D721Med (cell line): ENCODE results near the gene MCUR1.
"Not testable (repeated sequence)": the region's sequence is repeated elsewhere in the genome, so short reads cannot be mapped to it uniquely, and the experiment has no call there.

Experiments used
- DNase-seq: peaks from one replicate; pipeline ENCODE4 v3.0.0; 2011; ENCODE audit warnings: low spot score; ENCODE audit not compliant: insufficient read length
- FAIRE-seq: peaks from 2 replicates; lab custom pipeline; 2011; peaks lifted over from hg19 to GRCh38; lab: Jason Lieb, UNC
- TF ChIP-seq, protein P1 (sequence below): IDR thresholded peaks from 2 replicates; pipeline ENCODE4 v1.5.1; 2012; ENCODE audit warnings: mild to moderate bottlenecking, control low read depth; ENCODE audit not compliant: insufficient read depth; ENCODE audit errors: missing control alignments

The MCUR1 gene, protein sequence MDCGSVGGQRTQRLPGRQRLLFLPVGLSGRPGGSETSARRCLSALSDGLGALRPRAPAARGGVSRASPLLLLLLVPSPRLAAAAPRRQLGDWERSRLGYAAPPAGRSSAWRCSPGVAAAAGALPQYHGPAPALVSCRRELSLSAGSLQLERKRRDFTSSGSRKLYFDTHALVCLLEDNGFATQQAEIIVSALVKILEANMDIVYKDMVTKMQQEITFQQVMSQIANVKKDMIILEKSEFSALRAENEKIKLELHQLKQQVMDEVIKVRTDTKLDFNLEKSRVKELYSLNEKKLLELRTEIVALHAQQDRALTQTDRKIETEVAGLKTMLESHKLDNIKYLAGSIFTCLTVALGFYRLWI

DNA sequence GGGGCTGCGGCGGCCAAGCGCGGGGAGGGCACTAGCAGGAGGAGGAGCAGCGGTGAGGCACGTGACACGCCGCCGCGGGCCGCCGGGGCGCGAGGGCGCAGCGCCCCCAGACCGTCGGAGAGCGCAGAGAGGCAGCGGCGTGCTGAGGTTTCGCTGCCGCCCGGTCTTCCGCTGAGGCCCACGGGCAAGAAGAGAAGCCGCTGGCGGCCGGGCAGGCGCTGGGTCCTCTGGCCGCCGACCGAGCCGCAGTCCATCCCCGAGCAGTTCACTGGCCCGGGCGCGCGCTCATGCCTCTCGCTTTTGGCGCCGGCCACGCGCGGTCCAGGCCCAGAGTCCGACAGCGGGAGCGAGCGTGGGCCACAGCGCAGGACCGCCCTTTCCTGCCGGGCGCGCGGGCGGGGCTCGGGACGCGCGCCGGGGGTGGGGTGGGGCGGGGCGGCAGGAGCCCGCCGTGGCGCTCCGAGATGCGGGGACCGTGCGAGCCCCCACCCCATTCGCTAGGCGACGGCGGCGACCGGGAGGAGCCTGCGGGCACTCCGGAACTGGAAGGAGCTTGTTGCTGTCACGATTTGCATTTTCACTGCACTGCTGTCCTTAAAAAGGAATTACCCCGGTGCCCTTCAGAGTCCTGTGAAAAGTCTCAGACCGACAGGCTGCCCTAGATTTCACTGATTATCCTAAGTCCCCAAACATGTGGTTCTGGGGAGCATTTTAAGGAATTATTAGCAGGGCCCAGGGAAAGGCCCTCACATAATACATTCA lies at the start of gene MCUR1:
MCUR1 (minus strand) TSS at position 382 of the 762 bp plus-strand sequence; CDS start at position 254, 128 bp downstream.
- TF ChIP-seq, protein P1, sequence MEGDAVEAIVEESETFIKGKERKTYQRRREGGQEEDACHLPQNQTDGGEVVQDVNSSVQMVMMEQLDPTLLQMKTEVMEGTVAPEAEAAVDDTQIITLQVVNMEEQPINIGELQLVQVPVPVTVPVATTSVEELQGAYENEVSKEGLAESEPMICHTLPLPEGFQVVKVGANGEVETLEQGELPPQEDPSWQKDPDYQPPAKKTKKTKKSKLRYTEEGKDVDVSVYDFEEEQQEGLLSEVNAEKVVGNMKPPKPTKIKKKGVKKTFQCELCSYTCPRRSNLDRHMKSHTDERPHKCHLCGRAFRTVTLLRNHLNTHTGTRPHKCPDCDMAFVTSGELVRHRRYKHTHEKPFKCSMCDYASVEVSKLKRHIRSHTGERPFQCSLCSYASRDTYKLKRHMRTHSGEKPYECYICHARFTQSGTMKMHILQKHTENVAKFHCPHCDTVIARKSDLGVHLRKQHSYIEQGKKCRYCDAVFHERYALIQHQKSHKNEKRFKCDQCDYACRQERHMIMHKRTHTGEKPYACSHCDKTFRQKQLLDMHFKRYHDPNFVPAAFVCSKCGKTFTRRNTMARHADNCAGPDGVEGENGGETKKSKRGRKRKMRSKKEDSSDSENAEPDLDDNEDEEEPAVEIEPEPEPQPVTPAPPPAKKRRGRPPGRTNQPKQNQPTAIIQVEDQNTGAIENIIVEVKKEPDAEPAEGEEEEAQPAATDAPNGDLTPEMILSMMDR, result peak; percentile 18
- FAIRE-seq, result no peak
- peak; percentile 66 for DNase-seq

DNA sequence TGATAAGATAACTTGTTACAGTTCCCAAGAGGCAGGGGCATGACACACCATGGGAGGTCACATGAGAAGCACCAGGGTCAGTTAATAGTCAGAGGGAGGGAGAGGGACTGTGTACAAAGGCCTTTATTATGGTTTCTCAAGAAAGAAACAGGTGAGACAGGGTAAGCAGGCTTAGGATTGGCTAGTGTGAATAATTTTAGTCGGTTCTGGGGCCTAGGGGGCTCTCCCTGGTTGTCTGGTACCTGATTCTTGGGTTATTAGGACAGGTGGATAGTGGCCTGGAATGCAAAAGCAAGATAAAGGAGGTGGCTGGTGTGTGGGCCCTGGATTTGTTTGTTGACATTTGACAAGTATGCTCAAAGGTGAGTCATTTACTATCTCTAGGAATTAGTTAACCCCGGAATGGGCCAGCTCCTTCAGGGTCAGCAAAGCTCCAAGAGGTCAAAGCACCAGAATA lies 49.4 kb upstream of the MCUR1 start:
- no peak for DNase-seq
- TF ChIP-seq, protein P1, result no peak
- FAIRE-seq, result no peak

DNA sequence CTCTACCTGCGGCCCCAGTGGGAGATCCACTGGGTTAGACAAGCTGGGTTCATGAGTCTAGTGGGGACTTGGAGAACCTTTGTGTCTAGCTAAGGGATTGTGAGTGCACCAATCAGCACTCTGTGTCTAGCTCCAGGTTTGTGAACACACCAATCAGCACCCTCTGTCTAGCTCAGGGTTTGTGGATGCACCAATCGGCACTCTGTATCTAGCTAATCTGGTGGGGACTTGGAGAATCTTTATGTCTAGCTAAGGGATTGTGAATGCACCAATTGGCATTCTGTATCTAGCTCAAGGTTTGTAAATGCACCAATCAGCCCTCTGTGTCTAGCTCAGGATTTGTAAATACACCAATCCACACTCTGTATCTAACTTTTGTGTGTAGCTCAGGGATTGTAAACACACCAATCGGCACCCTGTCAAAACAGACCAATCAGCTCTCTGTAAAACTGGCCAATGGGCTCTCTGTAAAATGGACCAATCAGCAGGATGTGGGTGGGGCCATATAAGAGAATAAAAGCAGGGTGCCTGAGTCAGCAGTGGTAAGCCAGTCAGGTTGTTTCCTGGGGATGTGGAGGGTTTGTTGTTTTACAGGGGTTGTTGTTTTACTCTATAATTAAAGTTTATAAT lies 46.3 kb upstream of the MCUR1 start:
- DNase-seq, FAIRE-seq: not testable (repeated sequence)

DNA sequence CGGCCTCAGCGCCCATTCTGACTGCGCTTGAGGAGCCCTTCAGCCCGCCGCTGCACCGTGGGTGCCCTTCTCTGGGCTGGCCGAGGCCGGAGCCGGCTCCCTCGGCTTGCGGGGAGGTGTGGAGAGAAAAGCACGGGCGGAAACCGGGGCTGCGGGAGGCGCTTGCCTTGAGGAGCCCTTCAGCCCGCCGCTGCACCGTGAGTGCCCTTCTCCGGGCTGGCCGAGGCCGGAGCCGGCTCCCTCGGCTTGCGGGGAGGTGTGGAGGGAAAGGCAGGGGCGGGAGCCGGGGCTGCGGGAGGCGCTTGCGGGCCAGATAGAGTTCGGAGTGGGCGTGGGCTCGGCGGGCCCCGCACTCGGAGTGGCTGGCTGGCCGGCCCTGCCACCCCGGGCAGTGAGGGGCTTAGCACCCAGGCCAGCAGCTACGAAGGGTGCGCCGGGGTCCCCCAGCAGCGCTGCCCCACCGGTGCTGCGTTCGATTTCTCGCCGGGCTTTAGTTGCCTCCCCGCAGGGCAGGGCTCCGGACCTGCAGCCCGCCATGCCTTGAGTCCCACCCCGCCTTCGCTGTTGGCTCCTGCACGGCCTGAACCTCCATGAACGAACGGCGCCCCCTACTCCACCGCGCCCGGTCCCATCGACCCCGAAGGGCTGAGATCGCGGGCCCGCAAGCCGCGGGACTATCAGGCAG lies 45.7 kb upstream of the MCUR1 start:
- TF ChIP-seq, protein P1, result no peak
- FAIRE-seq (no peak), DNase-seq (no peak)

DNA sequence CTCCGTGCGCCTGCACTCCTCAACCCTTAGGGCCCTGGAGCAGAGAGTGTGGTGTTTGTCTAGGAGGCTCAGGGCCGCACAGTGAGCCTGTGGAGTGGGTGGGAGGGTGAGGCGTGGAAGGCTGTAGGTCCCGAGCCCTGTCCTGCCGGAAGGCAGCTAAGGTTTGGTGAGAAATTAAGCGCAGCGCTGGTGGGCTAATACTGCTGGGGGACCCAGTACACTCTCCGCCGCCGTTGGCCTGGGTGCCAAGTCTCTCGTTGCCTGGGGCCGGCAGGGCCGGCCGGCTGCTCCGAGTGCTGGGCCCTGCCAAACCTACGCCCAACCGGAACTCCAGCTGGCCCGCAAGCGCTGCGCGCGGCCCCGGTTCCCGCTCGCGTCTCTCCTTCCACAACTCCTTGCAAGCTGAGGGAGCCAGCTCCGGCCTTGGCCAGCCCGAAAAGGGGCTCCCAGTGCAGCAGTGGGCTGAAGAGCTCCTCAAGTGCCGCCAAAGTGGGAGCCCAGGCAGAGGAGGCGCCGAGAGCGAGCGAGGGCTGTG lies 40.4 kb upstream of the MCUR1 start:
- TF ChIP-seq, protein P1, result no peak
- FAIRE-seq (no peak), DNase-seq (no peak)

DNA sequence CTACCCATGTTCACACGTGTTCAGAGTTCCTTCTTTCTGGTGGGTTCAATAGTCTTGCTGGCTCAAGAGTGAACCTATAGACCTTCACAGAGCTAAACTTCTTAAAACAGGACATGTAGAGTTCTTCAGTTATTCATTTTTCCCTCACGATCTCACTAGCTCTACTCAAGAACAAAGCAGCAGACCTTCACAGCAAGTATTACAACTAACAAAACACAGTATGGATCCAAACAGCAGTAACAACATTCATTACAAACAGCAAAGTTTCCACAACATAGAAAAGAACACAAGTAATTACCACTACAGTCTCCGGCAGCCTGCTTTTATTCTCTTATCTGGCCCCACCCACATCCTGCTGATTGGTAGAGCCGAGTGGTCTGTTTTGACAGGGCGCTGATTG lies 39.5 kb upstream of the MCUR1 start:
- no peak for FAIRE-seq
- DNase-seq, result no peak

More for the DNA sequence above, 39.5 kb upstream of the MCUR1 start:
- TF ChIP-seq, protein P1, result no peak
